OCI-LY1 (cell line): ENCODE measurements around the gene TMEM242.

Experiments used
- H2AFZ ChIP-seq: fragments of 200-600 bp; sonication (generic), shearing (Covaris generic); 2 replicates; pipeline ENCODE4 v1.6.0; 2014; ENCODE audit warnings: antibody characterized with exemption, mild to moderate bottlenecking, low read length
- H3F3A ChIP-seq: fragments of 200-600 bp; sonication (generic), shearing (Covaris generic); 2 replicates; pipeline ENCODE4 v1.6.0; 2014; ENCODE audit warnings: mild to moderate bottlenecking, antibody characterized with exemption, low read length, moderate library complexity; ENCODE audit not compliant: insufficient read depth
- H3K27ac ChIP-seq: fragments of 200-600 bp; sonication (generic); 2 replicates; pipeline ENCODE4 v1.5.1; 2014; ENCODE audit warnings: low read length, mixed run types, mild to moderate bottlenecking, low read depth; ENCODE audit not compliant: poor library complexity, severe bottlenecking
- H3K27me3 ChIP-seq: fragments of 200-600 bp; sonication (generic); 2 replicates; pipeline ENCODE4 v1.6.0; 2014; ENCODE audit warnings: antibody characterized with exemption, mild to moderate bottlenecking, low read length, moderate library complexity; ENCODE audit not compliant: insufficient read depth
- H3K36me3 ChIP-seq: fragments of 200-600 bp; sonication (generic); 2 replicates; pipeline ENCODE4 v1.6.1; 2014; ENCODE audit warnings: mild to moderate bottlenecking, antibody characterized with exemption, low read length, moderate library complexity, mixed read lengths; ENCODE audit not compliant: insufficient read depth
- H3K4me1 ChIP-seq: fragments of 200-600 bp; sonication (generic); 2 replicates; pipeline ENCODE4 v1.5.1; 2014; ENCODE audit warnings: mild to moderate bottlenecking, low read length, moderate library complexity; ENCODE audit not compliant: insufficient read depth, severe bottlenecking
- H3K4me2 ChIP-seq: fragments of 200-600 bp; sonication (generic), shearing (Covaris generic); 2 replicates; pipeline ENCODE4 v1.6.1; 2014; ENCODE audit warnings: low read length
- H3K4me3 ChIP-seq: fragments of 200-600 bp; sonication (generic); 2 replicates; pipeline ENCODE4 v1.5.1; 2014; ENCODE audit warnings: low read length, low read depth, mild to moderate bottlenecking, mixed read lengths; ENCODE audit not compliant: poor library complexity, severe bottlenecking
- H3K79me2 ChIP-seq: fragments of 200-600 bp; shearing (Covaris generic); 2 replicates; pipeline ENCODE4 v1.6.1; 2016; ENCODE audit warnings: mixed run types, low read length, mixed read lengths; ENCODE audit not compliant: insufficient read depth
- H3K9ac ChIP-seq: fragments of 200-600 bp; sonication (generic), shearing (Covaris generic); 2 replicates; pipeline ENCODE4 v1.6.1; 2014; ENCODE audit warnings: mild to moderate bottlenecking, low read length, mixed read lengths
- H3K9me2 ChIP-seq: fragments of 200-600 bp; sonication (generic), shearing (Covaris generic); 2 replicates; pipeline ENCODE4 v1.6.1; 2014; ENCODE audit warnings: low read depth, mild to moderate bottlenecking, low read length, mixed read lengths
- H3K9me3 ChIP-seq: fragments of 200-600 bp; shearing (Covaris generic); 2 replicates; pipeline ENCODE4 v1.6.1; 2014; ENCODE audit warnings: low read length, mixed read lengths
- H4K20me1 ChIP-seq: fragments of 200-600 bp; sonication (generic), shearing (Covaris generic); 2 replicates; pipeline ENCODE4 v1.6.0; 2016; ENCODE audit warnings: mild to moderate bottlenecking, low read length; ENCODE audit not compliant: insufficient read depth
- CTCF ChIP-seq: fragments of 200-600 bp; sonication (generic), shearing (Covaris generic); IDR thresholded peaks from 2 replicates; pipeline ENCODE4 v1.5.1; 2017; ENCODE audit warnings: mild to moderate bottlenecking, antibody characterized with exemption, low read length, moderate library complexity, mixed read lengths
- EZH2 ChIP-seq: fragments of 200-600 bp; sonication (generic), shearing (Covaris generic); IDR thresholded peaks from 2 replicates; pipeline ENCODE4 v1.8.0; 2017; ENCODE audit warnings: borderline replicate concordance, mixed run types, mild to moderate bottlenecking, antibody characterized with exemption, low read length, moderate library complexity, mixed read lengths

TMEM242 gene

DNA sequence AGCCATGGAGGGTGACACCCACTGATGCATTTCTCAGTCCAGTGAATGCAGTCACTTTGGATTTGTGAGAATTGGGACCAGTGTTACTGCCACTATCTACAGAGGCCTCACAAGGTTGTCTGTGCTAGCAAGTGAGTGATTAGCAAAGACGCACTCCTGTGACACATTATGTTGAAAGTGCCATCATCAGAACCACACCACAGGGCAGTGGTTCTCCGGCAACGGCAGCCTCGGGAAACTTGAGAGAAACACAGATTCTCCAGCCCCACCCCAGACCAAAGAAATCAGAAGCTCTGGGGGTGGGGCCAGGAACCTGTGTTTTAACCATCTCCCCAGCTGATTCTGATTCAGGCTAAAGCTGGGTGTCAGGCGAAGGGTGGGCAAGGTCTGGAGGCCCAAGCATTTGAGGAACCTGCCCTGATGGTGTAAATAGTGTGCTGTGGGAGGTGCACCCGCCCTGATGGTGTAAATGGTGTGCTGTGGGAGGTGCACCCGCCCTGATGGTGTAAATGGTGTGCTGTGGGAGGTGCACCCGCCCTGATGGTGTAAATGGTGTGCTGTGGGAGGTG, 39.9 kb downstream of the TMEM242 start:
- H3F3A ChIP-seq: no peaks in the 10 kb centered on the region
- TF ChIP-seq EZH2 (no peak), CTCF (no peak)
- no peaks in the 10 kb centered on the region for H3K27me3 ChIP-seq
- no peaks in the 10 kb centered on the region for H3K79me2 ChIP-seq
- no peaks in the 10 kb centered on the region for H3K9me2 ChIP-seq
- no peak overlapping the region for H3K4me2 ChIP-seq
- H3K9ac ChIP-seq: no peak overlapping the region
- no peaks in the 10 kb centered on the region for H3K9me3 ChIP-seq
- H3K4me3 ChIP-seq: no peak overlapping the region
- H3K27ac ChIP-seq: no peak overlapping the region
- H3K4me1 ChIP-seq: no peaks in the 10 kb centered on the region
- no peaks in the 10 kb centered on the region for H4K20me1 ChIP-seq
- no peak overlapping the region for H2AFZ ChIP-seq
- H3K36me3 ChIP-seq: no peaks in the 10 kb centered on the region

- no peaks in the 10 kb centered on the region for H3F3A ChIP-seq
- no peaks in the 10 kb centered on the region for H3K79me2 ChIP-seq
- no peaks in the 10 kb centered on the region for H3K27me3 ChIP-seq
- H3K4me3 ChIP-seq: no peak overlapping the region
- H4K20me1 ChIP-seq: no peaks in the 10 kb centered on the region
- H3K9ac ChIP-seq: no peak overlapping the region
- H3K36me3 ChIP-seq: no peaks in the 10 kb centered on the region
- H3K4me2 ChIP-seq: no peak overlapping the region
- TF ChIP-seq CTCF: no peak
- no peak for TF ChIP-seq EZH2
- H3K9me3 ChIP-seq: no peaks in the 10 kb centered on the region
- no peaks in the 10 kb centered on the region for H3K4me1 ChIP-seq
- no peak overlapping the region for H2AFZ ChIP-seq
- H3K9me2 ChIP-seq: no peaks in the 10 kb centered on the region
- H3K27ac ChIP-seq: no peak overlapping the region
Measured at GRCh38 chr6:157282284-157282683, 41.0 kb downstream of the TMEM242 start.

DNA sequence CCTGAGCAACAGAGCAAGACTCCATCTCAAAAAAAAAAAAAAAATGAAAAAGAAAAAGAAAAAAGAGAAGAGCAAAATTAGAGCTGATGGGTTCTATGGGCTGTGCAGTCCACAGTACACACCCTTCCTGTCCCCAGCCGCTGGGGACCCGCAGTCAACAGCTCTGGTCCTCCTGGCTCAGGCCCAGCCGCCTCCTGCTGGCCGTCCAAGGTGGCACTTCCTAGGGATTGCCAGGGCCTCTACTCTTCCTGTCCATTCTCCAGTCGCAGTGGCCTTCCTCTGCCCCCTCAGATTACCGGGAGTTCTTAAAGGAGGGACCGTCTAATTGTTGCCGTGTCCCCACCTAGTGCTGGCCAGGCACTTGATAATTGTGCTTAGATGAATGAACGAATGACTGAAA, 41.7 kb downstream of the TMEM242 start:
- Histone ChIP-seq H3K27ac (no peak overlapping the region), H3K4me2 (no peak overlapping the region), H3K4me3 (no peak overlapping the region), H2AFZ (no peak overlapping the region), H4K20me1 (no peaks in the 10 kb centered on the region), H3K9me2 (no peaks in the 10 kb centered on the region), H3K9ac (no peak overlapping the region), H3K4me1 (no peaks in the 10 kb centered on the region), H3K9me3 (no peaks in the 10 kb centered on the region), H3K27me3 (no peaks in the 10 kb centered on the region), H3F3A (no peaks in the 10 kb centered on the region), H3K36me3 (no peaks in the 10 kb centered on the region), H3K79me2 (no peaks in the 10 kb centered on the region)
- no peak for TF ChIP-seq EZH2
- TF ChIP-seq CTCF: peak; percentile 18; the same call in 1 of the 2 replicates
